Keratinocyte (primary cell): Measurements from ENCODE around the gene TSHZ3. TPM values are rescaled to one million over a fixed set of nuclear protein-coding genes. Genes with fewer than 3 reads are reported as not detected.

ENCODE experiments used
- DNase-seq: peaks from one replicate; pipeline ENCODE4 v3.0.0-alpha.2; 2011; ENCODE audit warnings: low read depth, missing footprints, low spot score
- FAIRE-seq: peaks from 2 replicates; lab custom pipeline; 2011; peaks lifted over from hg19 to GRCh38; lab: Jason Lieb, UNC
- H2AFZ ChIP-seq: 2 replicates; pipeline ENCODE4 v1.6.0; 2012; ENCODE audit warnings: low read length, control low read depth, inconsistent platforms; ENCODE audit not compliant: control insufficient read depth
- H3K27ac ChIP-seq: 2 replicates; pipeline ENCODE4 v1.5.1; 2011; ENCODE audit warnings: low read length; ENCODE audit not compliant: control insufficient read depth, insufficient read depth
- H3K27me3 ChIP-seq: 3 replicates; pipeline ENCODE4 v1.6.0; 2011; ENCODE audit warnings: low read length; ENCODE audit not compliant: control insufficient read depth, insufficient read depth; ENCODE audit errors: extremely low read depth
- H3K36me3 ChIP-seq, 2 experiments: 2 replicates in 1 of 2; 3 replicates in 1 of 2; pipeline ENCODE4 v1.5.1; 2011; ENCODE audit warnings: low read length in 2 of 2, mild to moderate bottlenecking in 1 of 2; ENCODE audit not compliant: control insufficient read depth in 2 of 2, insufficient read depth in 2 of 2; ENCODE audit errors: extremely low read depth in 1 of 2
- H3K4me1 ChIP-seq: 3 replicates; pipeline ENCODE4 v1.5.1; 2011; ENCODE audit warnings: low read length; ENCODE audit not compliant: control insufficient read depth, insufficient read depth; ENCODE audit errors: extremely low read depth
- H3K4me2 ChIP-seq: 3 replicates; pipeline ENCODE4 v1.6.0; 2011; ENCODE audit warnings: low read depth, low read length; ENCODE audit not compliant: control insufficient read depth, insufficient read depth; ENCODE audit errors: extremely low read depth
- H3K4me3 ChIP-seq, 3 experiments: fragments of 200-600 bp in 1 of 3; sonication (generic) in 1 of 3; 2 replicates in 2 of 3; 3 replicates in 1 of 3; pipeline ENCODE4 v1.5.1; 2011 to 2016; ENCODE audit warnings: low read length in 3 of 3, mild to moderate bottlenecking in 3 of 3, control low read depth in 2 of 3, inconsistent platforms in 1 of 3, low read depth in 1 of 3, mixed read lengths in 1 of 3, mixed run types in 1 of 3, moderate library complexity in 1 of 3; ENCODE audit not compliant: control insufficient read depth in 2 of 3, insufficient read depth in 2 of 3; ENCODE audit errors: extremely low read depth in 1 of 3
- H3K79me2 ChIP-seq: 2 replicates; pipeline ENCODE4 v1.6.0; 2012; ENCODE audit warnings: low read length; ENCODE audit not compliant: control insufficient read depth, insufficient read depth
- H3K9ac ChIP-seq: 3 replicates; pipeline ENCODE4 v1.6.0; 2011; ENCODE audit warnings: low read length; ENCODE audit not compliant: control insufficient read depth, insufficient read depth; ENCODE audit errors: extremely low read depth
- H3K9me1 ChIP-seq: 3 replicates; pipeline ENCODE4 v1.6.0; 2011; ENCODE audit warnings: low read length; ENCODE audit not compliant: control insufficient read depth, insufficient read depth; ENCODE audit errors: extremely low read depth
- H3K9me3 ChIP-seq: 2 replicates; pipeline ENCODE4 v1.5.1; 2012; ENCODE audit warnings: low read depth, low read length; ENCODE audit not compliant: control insufficient read depth
- H4K20me1 ChIP-seq: 3 replicates; pipeline ENCODE4 v1.6.0; 2011; ENCODE audit warnings: low read length; ENCODE audit not compliant: control insufficient read depth, insufficient read depth; ENCODE audit errors: extremely low read depth
- CTCF ChIP-seq, 3 experiments: IDR thresholded peaks in 1 of 3; conservative IDR thresholded peaks in 1 of 3; optimal IDR thresholded peaks in 1 of 3; 2 replicates in 2 of 3; 3 replicates in 1 of 3; pipeline versions ENCODE3 to v1.5.1; 2011; ENCODE audit warnings: low read length in 3 of 3, mild to moderate bottlenecking in 3 of 3, moderate library complexity in 2 of 3, control low read depth in 1 of 3, inconsistent platforms in 1 of 3; ENCODE audit not compliant: insufficient read depth in 2 of 3; ENCODE audit errors: extremely low read depth in 1 of 3
- EZH2 ChIP-seq: IDR thresholded peaks from one replicate; pipeline ENCODE4 v1.6.1; 2012; ENCODE audit warnings: inconsistent platforms, mild to moderate bottlenecking, low read length, moderate library complexity
- dilution Hi-C: fragments of 300-500 bp; cut with MboI; formaldehyde crosslinking; loops from one replicate; pipeline ENCODE4 v1.7.0; 2020; ENCODE audit warnings: low sequenced_read_pairs; ENCODE audit not compliant: extremely low pct_ligation_motif_present
- polyA plus RNA-seq, 5 experiments: library from polyadenylated mRNA; depleted of rRNA in 3 of 5; stranded (reverse) in 3 of 5; stranded (forward) in 1 of 5; unstranded in 1 of 5; fragments of >200 nt; gene quantifications; 1 replicate in 1 of 5; 2 replicates in 3 of 5; 3 replicates in 1 of 5; pipeline versions ENCODE4 v1.2.1 to v1.2.3, GENCODE V29; 2011 to 2012; ENCODE audit warnings: missing spikeins in 2 of 5, low read depth in 1 of 5, low replicate concordance in 1 of 5

The TSHZ3 gene
- polyA plus RNA-seq, 1 donor (not counting 4 experiments of a cell fraction or from before 2014, with no cell fraction given) = 3.6 TPM

- Histone ChIP-seq H3K79me2 (peaks cover 28% of the 10 kb centered on the region), H3K36me3 (peaks cover 0 to 3% of the 10 kb centered on the region in 2 experiments), H3K27me3 (no peaks in the 10 kb centered on the region), H3K4me3 (no peak overlapping the region), H2AFZ (no peak overlapping the region), H3K9me1 (no peaks in the 10 kb centered on the region), H3K9ac (no peak overlapping the region), H3K9me3 (no peaks in the 10 kb centered on the region), H3K27ac (no peak overlapping the region), H3K4me2 (no peak overlapping the region), H3K4me1 (peaks cover 43% of the 10 kb centered on the region), H4K20me1 (no peaks in the 10 kb centered on the region)
- FAIRE-seq = no peak
- TF ChIP-seq CTCF (optimal IDR thresholded peaks at IDR 0.05 in 1 of 3, IDR thresholded peaks at IDR 0.05 in 1 of 3, conservative IDR thresholded peaks at IDR 0.05 in 1 of 3; ENCODE audit: extremely low read depth in 1 of 3, insufficient read depth in 2 of 3, low read length in 3 of 3) (no peak), EZH2 (no peak)
- dilution Hi-C loops = no loop called here
- DNase-seq = no peak
These were observed 12.0 kb downstream of the TSHZ3 start for GRCh38 chr19:31337008-31337914.

- Histone ChIP-seq H3K4me2 (no peak overlapping the region), H3K9ac (no peak overlapping the region), H4K20me1 (no peaks in the 10 kb centered on the region), H3K27ac (no peak overlapping the region), H3K27me3 (no peaks in the 10 kb centered on the region), H3K79me2 (peaks cover 36% of the 10 kb centered on the region), H3K4me1 (peaks cover 45% of the 10 kb centered on the region), H3K36me3 (no peaks in the 10 kb centered on the region), H2AFZ (no peak overlapping the region), H3K4me3 (no peak overlapping the region), H3K9me3 (no peaks in the 10 kb centered on the region), H3K9me1 (no peaks in the 10 kb centered on the region)
- dilution Hi-C loops = no loop called here
- FAIRE-seq (no peak), DNase-seq (no peak)
- TF ChIP-seq EZH2 (no peak), CTCF (optimal IDR thresholded peaks at IDR 0.05 in 1 of 3, IDR thresholded peaks at IDR 0.05 in 1 of 3, conservative IDR thresholded peaks at IDR 0.05 in 1 of 3; ENCODE audit: extremely low read depth in 1 of 3, insufficient read depth in 2 of 3, low read length in 3 of 3) (no peak)
These were observed 13.5 kb downstream of the TSHZ3 start for GRCh38 chr19:31335716-31336115.
